Right cardiac atrium (tissue), 5 donors: Measurements from ENCODE around the gene IQSEC1. TPM values are rescaled to one million over a fixed set of nuclear protein-coding genes. Genes with fewer than 3 reads are reported as not detected.

Source experiments
- ATAC-seq, 2 donors: fragments of 200-7000 bp; cut with Tn5 transposase; one replicate each; pipeline versions ENCODE4 v1.8.0 to v1.9.1; 2020; ENCODE audit warnings: moderate library complexity in 2 of 2, mild to moderate bottlenecking in 1 of 2
- DNase-seq, 3 donors: peaks; one replicate each; pipeline ENCODE4 v3.0.0-alpha.2; 2020
- H3K27ac ChIP-seq: one replicate; pipeline ENCODE4 v1.5.1; 2013; ENCODE audit warnings: mild to moderate bottlenecking, low read length, control low read depth, moderate library complexity
- H3K27me3 ChIP-seq: one replicate; pipeline ENCODE4 v1.6.1; 2013; ENCODE audit not compliant: control insufficient read depth, insufficient read depth
- H3K4me1 ChIP-seq: one replicate; pipeline ENCODE4 v1.6.1; 2013; ENCODE audit warnings: low read length; ENCODE audit not compliant: control insufficient read depth, insufficient read depth
- H3K4me3 ChIP-seq: one replicate; pipeline ENCODE4 v1.5.1; 2013; ENCODE audit warnings: low read length, control low read depth
- H3K9me3 ChIP-seq: one replicate; pipeline ENCODE4 v1.6.1; 2013; ENCODE audit warnings: low read length; ENCODE audit not compliant: control insufficient read depth
- WGBS: extraction: QIAGEN DNeasy Blood & Tissue Kit; methylation state at CpG from one replicate; pipeline ENCODE4 v1.1.7; 2013; 5-methylcytosine and 5-hydroxymethylcytosine counted together
- intact Hi-C, 4 donors: fragments of 100-400 bp; cut with DNase I; formaldehyde crosslinking; loops; one replicate each; pipeline versions ENCODE4 v1.11.0 to v1.14.0; 2022 to 2023
- polyA plus RNA-seq: library from polyadenylated mRNA; stranded (reverse); fragments of 200-250 nt; gene quantifications from one replicate; pipeline ENCODE4 v1.2.3, GENCODE V29; 2013
- total RNA-seq, 4 donors: library from RNA; stranded (reverse); fragmentation: NEBNext Ultra II Directional; extraction: Animal tissue kit (Norgen Biotek cat#: 25700); gene quantifications; one replicate each; pipeline ENCODE4 v1.2.1, GENCODE V29; 2021
- donor health status: healthy with polysubstance abuse.
- donor health status: DM: no; HTN: yes; CAD: no.
- donor health status: DM: no; HTN: no; CAD: no.
- donor health status: DM: no; HTN: yes; CAD: no; lungs with severe emphysema.
- donor health status: DM: yes; HTN: yes; CAD: no.

Gene IQSEC1
- total and polyA plus RNA-seq, 5 donors, result 31.1 to 72.6 (median 61.9) TPM

GRCh38 chr3:12931273-12931905 lies 141.8 kb downstream of the IQSEC1 start:
- Histone ChIP-seq H3K4me3 (no peak overlapping the region), H3K27ac (peak overlapping the region; percentile 82), H3K27me3 (no peaks in the 10 kb centered on the region), H3K4me1 (peaks cover 42% of the 10 kb centered on the region), H3K9me3 (no peaks in the 10 kb centered on the region)
- 54% methylated on average over 14 of the region's 14 CpGs for WGBS
- ATAC-seq, result peak; percentile 53 to 60
- intact Hi-C loops, result loop anchor here in 1 of 4 donors (10.0 kb wide), 1 partner anchor 53 kb away; no protein-coding TSS in a partner anchor
- peak in 1 of 3 donors; percentile 76 for DNase-seq

GRCh38 chr3:12929801-12930200 lies 143.4 kb downstream of the IQSEC1 start:
- 83% methylated on average over 6 of the region's 6 CpGs for WGBS
- no peak overlapping the region for H3K27ac ChIP-seq
- no peaks in the 10 kb centered on the region for H3K9me3 ChIP-seq
- intact Hi-C loops, result loop anchor here in 1 of 4 donors (10.0 kb wide), 1 partner anchor 55 kb away; no protein-coding TSS in a partner anchor
- ATAC-seq, result no peak
- no peak overlapping the region for H3K4me3 ChIP-seq
- H3K4me1 ChIP-seq, result peaks cover 40% of the 10 kb centered on the region
- DNase-seq, result no peak
- H3K27me3 ChIP-seq, result no peaks in the 10 kb centered on the region

GRCh38 chr3:12926660-12927059 lies 146.6 kb downstream of the IQSEC1 start:
- intact Hi-C loops, result no loop called here
- peaks cover 25% of the 10 kb centered on the region for H3K4me1 ChIP-seq
- H3K27me3 ChIP-seq, result no peaks in the 10 kb centered on the region
- DNase-seq (peak in 1 of 3 donors; percentile 57), ATAC-seq (peak; percentile 17 to 21)
- 69% methylated on average over 7 of the region's 7 CpGs for WGBS
- H3K4me3 ChIP-seq, result no peak overlapping the region
- H3K9me3 ChIP-seq, result no peaks in the 10 kb centered on the region
- H3K27ac ChIP-seq, result peak overlapping the region; percentile 33

GRCh38 chr3:12925648-12926047 lies 147.6 kb downstream of the IQSEC1 start:
- no peak for DNase-seq
- no peaks in the 10 kb centered on the region for H3K9me3 ChIP-seq
- no peak overlapping the region for H3K27ac ChIP-seq
- WGBS, result 83% methylated on average over 7 of the region's 7 CpGs
- no peaks in the 10 kb centered on the region for H3K27me3 ChIP-seq
- intact Hi-C loops, result no loop called here
- ATAC-seq, result no peak
- H3K4me3 ChIP-seq, result no peak overlapping the region
- H3K4me1 ChIP-seq, result peaks cover 17% of the 10 kb centered on the region

- H3K27ac ChIP-seq, result no peak overlapping the region
- WGBS, result 77% methylated on average over 22 of the region's 22 CpGs
- intact Hi-C loops, result no loop called here
- H3K4me1 ChIP-seq, result peaks cover 16% of the 10 kb centered on the region
- ATAC-seq (no peak), DNase-seq (peak in 1 of 3 donors; percentile 61)
- no peaks in the 10 kb centered on the region for H3K9me3 ChIP-seq
- H3K4me3 ChIP-seq, result no peak overlapping the region
- H3K27me3 ChIP-seq, result no peaks in the 10 kb centered on the region
Observed at GRCh38 chr3:12924437-12924836, 148.8 kb downstream of the IQSEC1 start.

- DNase-seq (no peak), ATAC-seq (no peak)
- H3K9me3 ChIP-seq, result no peaks in the 10 kb centered on the region
- no peak overlapping the region for H3K27ac ChIP-seq
- H3K4me3 ChIP-seq, result no peak overlapping the region
- peaks cover 16% of the 10 kb centered on the region for H3K4me1 ChIP-seq
- 58% methylated on average over 11 of the region's 11 CpGs for WGBS
- intact Hi-C loops, result no loop called here
- H3K27me3 ChIP-seq, result no peaks in the 10 kb centered on the region
Observed at GRCh38 chr3:12922881-12923431, 150.3 kb downstream of the IQSEC1 start.

DNA sequence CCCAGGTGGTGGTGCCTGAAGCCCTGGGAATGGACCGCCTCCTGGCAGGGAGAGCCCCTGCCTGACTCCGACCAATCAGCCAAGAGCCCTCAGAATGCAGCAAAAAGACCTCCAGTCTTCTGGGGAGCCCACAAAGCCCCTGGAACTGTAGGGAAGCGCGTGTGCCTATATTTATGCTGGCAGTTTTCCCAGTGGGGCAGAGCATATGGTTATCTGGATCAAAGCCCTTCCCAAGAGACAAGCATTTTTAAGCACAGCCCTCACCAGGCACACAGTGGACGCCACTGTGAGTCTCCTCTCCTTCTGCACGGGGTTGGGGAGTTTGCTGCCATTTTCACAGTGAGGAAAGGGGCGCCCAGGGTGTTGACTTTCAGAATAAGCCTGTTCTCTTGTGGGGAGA lies 150.9 kb downstream of the IQSEC1 start:
- intact Hi-C loops, result no loop called here
- 58% methylated on average over 7 of the region's 7 CpGs for WGBS
- no peak overlapping the region for H3K27ac ChIP-seq
- H3K9me3 ChIP-seq, result no peaks in the 10 kb centered on the region
- no peak overlapping the region for H3K4me3 ChIP-seq
- no peaks in the 10 kb centered on the region for H3K27me3 ChIP-seq
- DNase-seq (no peak), ATAC-seq (no peak)
- peaks cover 16% of the 10 kb centered on the region for H3K4me1 ChIP-seq

- H3K4me1 ChIP-seq, result peaks cover 15% of the 10 kb centered on the region
- 93% methylated on average over 8 of the region's 8 CpGs for WGBS
- intact Hi-C loops, result no loop called here
Observed at GRCh38 chr3:12921736-12922135, 151.5 kb downstream of the IQSEC1 start.

GRCh38 chr3:12920967-12921366 lies 152.3 kb downstream of the IQSEC1 start:
- H3K27me3 ChIP-seq, result no peaks in the 10 kb centered on the region
- H3K27ac ChIP-seq, result no peak overlapping the region
- 89% methylated on average over 9 of the region's 9 CpGs for WGBS
- intact Hi-C loops, result no loop called here
- DNase-seq, result no peak
- no peaks in the 10 kb centered on the region for H3K9me3 ChIP-seq
- no peak for ATAC-seq
- no peak overlapping the region for H3K4me3 ChIP-seq
- peaks cover 11% of the 10 kb centered on the region for H3K4me1 ChIP-seq

More at GRCh38 chr3:12921736-12922135, 151.5 kb downstream of the IQSEC1 start:
- Histone ChIP-seq H3K27me3 (no peaks in the 10 kb centered on the region), H3K9me3 (no peaks in the 10 kb centered on the region), H3K4me3 (no peak overlapping the region), H3K27ac (no peak overlapping the region)
- DNase-seq (no peak), ATAC-seq (no peak)

- Histone ChIP-seq H3K27me3 (no peaks in the 10 kb centered on the region), H3K4me3 (no peak overlapping the region), H3K27ac (no peak overlapping the region), H3K4me1 (peaks cover 8% of the 10 kb centered on the region), H3K9me3 (no peaks in the 10 kb centered on the region)
- 84% methylated on average over 10 of the region's 10 CpGs for WGBS
- intact Hi-C loops, result no loop called here
- ATAC-seq, result no peak
- DNase-seq, result no peak
Observed at GRCh38 chr3:12919205-12919604, 154.0 kb downstream of the IQSEC1 start.

DNA sequence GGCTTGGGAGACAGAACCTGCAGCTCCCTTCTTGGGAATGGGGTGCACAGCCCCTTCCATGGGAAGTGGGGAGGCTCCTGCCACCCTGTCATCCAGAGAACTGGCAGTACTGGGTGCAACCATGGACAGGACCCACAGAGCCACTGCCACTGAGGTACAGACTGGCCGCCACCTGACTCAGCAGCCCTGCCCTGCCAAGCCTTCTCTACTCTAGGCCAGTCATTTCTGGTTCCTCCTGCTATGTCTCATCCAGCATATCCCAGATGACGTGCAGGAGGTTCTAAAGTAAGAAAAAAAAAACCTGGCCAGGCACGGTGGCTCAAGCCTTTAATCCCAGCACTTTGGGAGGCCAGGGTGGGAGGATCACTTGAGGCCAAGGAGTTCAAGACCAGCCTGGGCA lies 155.0 kb downstream of the IQSEC1 start:
- no peaks in the 10 kb centered on the region for H3K27me3 ChIP-seq
- WGBS, result 75% methylated on average over 3 of the region's 3 CpGs
- intact Hi-C loops, result no loop called here
- peaks cover 8% of the 10 kb centered on the region for H3K4me1 ChIP-seq
- no peak for ATAC-seq
- H3K4me3 ChIP-seq, result no peak overlapping the region
- no peak for DNase-seq
- H3K9me3 ChIP-seq, result no peaks in the 10 kb centered on the region
- no peak overlapping the region for H3K27ac ChIP-seq
